ENCODE measurements around the gene CATSPER1.
A peak's percentile ranks its signal among the peaks of the same experiment; 100 is the strongest.

Gene CATSPER1

GRCh38 chr11:66047541-66048365 is 21.5 kb upstream of the CATSPER1 start:
- no peak for DNase-seq (ENCODE audit: low read depth)
- no peak for TF ChIP-seq CTCF (conservative IDR thresholded peaks at IDR 0.05; ENCODE audit: control insufficient read depth, insufficient read depth, low read depth, low read length)
- H3K4me3 ChIP-seq (ENCODE audit: control insufficient read depth, low read depth, low read length) = no peak overlapping the region

GRCh38 chr11:66046901-66047300 is 20.6 kb upstream of the CATSPER1 start:
- no peak for TF ChIP-seq CTCF (conservative IDR thresholded peaks at IDR 0.05; ENCODE audit: control insufficient read depth, insufficient read depth, low read depth, low read length)
- H3K4me3 ChIP-seq (ENCODE audit: control insufficient read depth, low read depth, low read length) = no peak overlapping the region
- DNase-seq (ENCODE audit: low read depth) = no peak

- no peak overlapping the region for H3K4me3 ChIP-seq (ENCODE audit: control insufficient read depth, low read depth, low read length)
- peak; percentile 68 for DNase-seq (ENCODE audit: low read depth)
- TF ChIP-seq CTCF (conservative IDR thresholded peaks at IDR 0.05; ENCODE audit: control insufficient read depth, insufficient read depth, low read depth, low read length) = peak; percentile 88
Measured at GRCh38 chr11:66045177-66045639, 18.9 kb upstream of the CATSPER1 start.

GRCh38 chr11:66044757-66045156 is 18.5 kb upstream of the CATSPER1 start:
- no peak for DNase-seq (ENCODE audit: low read depth)
- no peak overlapping the region for H3K4me3 ChIP-seq (ENCODE audit: control insufficient read depth, low read depth, low read length)
- TF ChIP-seq CTCF (conservative IDR thresholded peaks at IDR 0.05; ENCODE audit: control insufficient read depth, insufficient read depth, low read depth, low read length) = no peak

GRCh38 chr11:66042996-66043906 is 17.0 kb upstream of the CATSPER1 start:
- H3K4me3 ChIP-seq (ENCODE audit: control insufficient read depth, low read depth, low read length) = no peak overlapping the region
- no peak for DNase-seq (ENCODE audit: low read depth)
- TF ChIP-seq CTCF (conservative IDR thresholded peaks at IDR 0.05; ENCODE audit: control insufficient read depth, insufficient read depth, low read depth, low read length) = no peak

- H3K4me3 ChIP-seq (ENCODE audit: control insufficient read depth, low read depth, low read length) = no peak overlapping the region
- TF ChIP-seq CTCF (conservative IDR thresholded peaks at IDR 0.05; ENCODE audit: control insufficient read depth, insufficient read depth, low read depth, low read length) = no peak
- no peak for DNase-seq (ENCODE audit: low read depth)
Measured at GRCh38 chr11:66042227-66042995, 16.1 kb upstream of the CATSPER1 start.

Measured in fibroblast of mammary gland (primary cell).